ENCODE measurements around the gene ATP7B. TPM values are rescaled to one million over a fixed set of nuclear protein-coding genes. Genes with fewer than 3 reads are reported as not detected.

The ATP7B gene
- total and polyA plus RNA-seq, 2 of the 4 experiments (the other 2 are of a cell fraction) = 2.7 to 2.9 TPM

DNA sequence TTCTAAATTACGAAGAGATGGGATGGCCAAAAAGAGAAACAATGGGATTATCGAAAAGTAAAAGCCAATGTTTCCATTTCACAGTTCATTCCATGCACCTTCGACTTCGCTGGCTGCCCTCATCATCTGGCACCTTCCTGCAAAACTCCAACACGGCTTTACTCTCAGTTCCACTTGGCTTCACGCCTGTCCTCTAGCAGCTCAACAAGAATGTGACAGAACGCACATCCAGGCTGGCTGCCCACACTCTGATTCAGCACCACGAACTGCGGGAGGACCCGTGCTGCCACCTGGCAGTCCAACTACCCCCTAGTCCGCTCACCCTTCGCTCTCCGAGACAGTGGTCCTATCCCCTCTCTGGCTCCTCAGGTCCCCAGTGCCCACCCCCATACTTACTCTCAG lies 11.7 kb downstream of the ATP7B start:
- Histone ChIP-seq H3K9me3 (ENCODE audit: control insufficient read depth, insufficient read depth, low read length) (no peaks in the 10 kb centered on the region), H3K18ac (ENCODE audit: low read depth, low read length) (no peak overlapping the region), H3K9ac (ENCODE audit: low read depth, low read length) (no peak overlapping the region), H2AK5ac (ENCODE audit: low read depth, low read length) (no peak overlapping the region), H3K4me2 (ENCODE audit: low read depth, low read length) (peak overlapping the region; percentile 76), H3K79me1 (ENCODE audit: low read depth in 1 of 2, low read length in 2 of 2) (no peaks in the 10 kb centered on the region), H4K8ac (ENCODE audit: low read depth in 2 of 2, low read length in 2 of 2) (no peak overlapping the region), H3K27ac (ENCODE audit: insufficient read depth, low read length) (no peak overlapping the region), H2BK20ac (ENCODE audit: low read depth, low read length) (no peak overlapping the region), H4K20me1 (ENCODE audit: insufficient read depth, low read length) (peaks cover 5% of the 10 kb centered on the region; the same call in 1 of the 2 replicates), H2AFZ (replicated peaks; ENCODE audit: low read length, poor library complexity) (peak overlapping the region; percentile 27), H3K9me1 (ENCODE audit: insufficient read depth, low read length) (no peaks in the 10 kb centered on the region), H2BK15ac (ENCODE audit: low read depth, low read length) (no peak overlapping the region), H3K23ac (ENCODE audit: low read depth, low read length) (0 out of 2 replicates have a peak overlapping the region, but pooled peaks have one; percentile 45), H2BK5ac (ENCODE audit: low read depth, low read length, poor library complexity, severe bottlenecking) (no peak overlapping the region), H3K14ac (replicated peaks; ENCODE audit: low read depth, low read length) (no peak overlapping the region), H3K4me3 (ENCODE audit: insufficient read depth, low read depth, low read length) (no peak overlapping the region), H3K36me3 (ENCODE audit: control insufficient read depth, insufficient read depth, low read length) (no peaks in the 10 kb centered on the region), H3K27me3 (ENCODE audit: control insufficient read depth, insufficient read depth, low read length) (peaks cover 46% of the 10 kb centered on the region), H4K91ac (ENCODE audit: insufficient read depth, low read depth, low read length) (no peak overlapping the region), H2AK9ac (replicated peaks; ENCODE audit: low read depth, low read length, poor library complexity) (peak overlapping the region; percentile 75), H3K4ac (ENCODE audit: low read depth, low read length) (no peak overlapping the region), H4K5ac (ENCODE audit: low read depth, low read length) (no peak overlapping the region), H2BK120ac (ENCODE audit: low read depth, low read length) (no peak overlapping the region), H3K4me1 (ENCODE audit: control insufficient read depth, insufficient read depth, low read length) (peaks cover 12% of the 10 kb centered on the region), H3K56ac (ENCODE audit: extremely low read depth, insufficient read depth, low read length) (no peak overlapping the region)
- DNase-seq (peak; percentile 25), ATAC-seq (ENCODE audit: low read depth) (peak; percentile 28)
- in situ Hi-C loops (cut with MboI; ENCODE audit: low sequenced_read_pairs) (no loop called here), dilution Hi-C loops (cut with HindIII; ENCODE audit: low sequenced_read_pairs, unreplicated experiment) (no loop called here), intact Hi-C loops (cut with micrococcal nuclease) (no loop called here)
- WGBS, 2 experiments (ENCODE audit: extremely low coverage in 2 of 2, insufficient read length in 1 of 2) = 8% methylated on average over 5 of the region's 13 CpGs; no CpG with 5 or more reads in 1 of the 2 experiments
- ChIA-PET CTCF (interaction anchor here (0.8 kb wide), 1 partner anchor 35 kb away, joined by 3 read pairs; no protein-coding TSS in a partner anchor), POLR2A (ENCODE audit: unreplicated experiment) (no interaction called here)
- no TSS peak for BruUV-seq (replicated peaks)
- TF ChIP-seq NFE2L2 (IDR thresholded peaks at IDR 0.05; ENCODE audit: low read depth, low read length) (no peak), MAZ (IDR thresholded peaks at IDR 0.05; ENCODE audit: borderline replicate concordance, low read depth, low read length) (no peak), FOS (IDR thresholded peaks at IDR 0.05; ENCODE audit: low read depth, low read length) (no peak), RAD21 (IDR thresholded peaks at IDR 0.05; ENCODE audit: low read length) (no peak), POLR2A (IDR thresholded peaks at IDR 0.05; ENCODE audit: low read depth, low read length) (no peak), BHLHE40 (IDR thresholded peaks at IDR 0.05; ENCODE audit: low read depth, low read length) (no peak), CHD1 (IDR thresholded peaks at IDR 0.05; ENCODE audit: low read depth, low read length) (no peak), CEBPB (IDR thresholded peaks at IDR 0.05; ENCODE audit: low read depth, low read length) (no peak), RFX5 (IDR thresholded peaks at IDR 0.05; ENCODE audit: low read depth, low read length) (no peak), SMC3 (IDR thresholded peaks at IDR 0.05; ENCODE audit: low read depth, low read length) (no peak), MAFK (IDR thresholded peaks at IDR 0.05; ENCODE audit: low read depth, low read length) (no peak), RCOR1 (IDR thresholded peaks at IDR 0.05; ENCODE audit: insufficient replicate concordance, low read length) (no peak), MXI1 (IDR thresholded peaks at IDR 0.05; ENCODE audit: borderline replicate concordance, low read depth, low read length) (no peak)
- TF ChIP-seq, protein P1, sequence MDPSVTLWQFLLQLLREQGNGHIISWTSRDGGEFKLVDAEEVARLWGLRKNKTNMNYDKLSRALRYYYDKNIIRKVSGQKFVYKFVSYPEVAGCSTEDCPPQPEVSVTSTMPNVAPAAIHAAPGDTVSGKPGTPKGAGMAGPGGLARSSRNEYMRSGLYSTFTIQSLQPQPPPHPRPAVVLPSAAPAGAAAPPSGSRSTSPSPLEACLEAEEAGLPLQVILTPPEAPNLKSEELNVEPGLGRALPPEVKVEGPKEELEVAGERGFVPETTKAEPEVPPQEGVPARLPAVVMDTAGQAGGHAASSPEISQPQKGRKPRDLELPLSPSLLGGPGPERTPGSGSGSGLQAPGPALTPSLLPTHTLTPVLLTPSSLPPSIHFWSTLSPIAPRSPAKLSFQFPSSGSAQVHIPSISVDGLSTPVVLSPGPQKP (IDR thresholded peaks at IDR 0.05; ENCODE audit: borderline replicate concordance, low read depth, low read length) = no peak
- TF ChIP-seq, protein P2, sequence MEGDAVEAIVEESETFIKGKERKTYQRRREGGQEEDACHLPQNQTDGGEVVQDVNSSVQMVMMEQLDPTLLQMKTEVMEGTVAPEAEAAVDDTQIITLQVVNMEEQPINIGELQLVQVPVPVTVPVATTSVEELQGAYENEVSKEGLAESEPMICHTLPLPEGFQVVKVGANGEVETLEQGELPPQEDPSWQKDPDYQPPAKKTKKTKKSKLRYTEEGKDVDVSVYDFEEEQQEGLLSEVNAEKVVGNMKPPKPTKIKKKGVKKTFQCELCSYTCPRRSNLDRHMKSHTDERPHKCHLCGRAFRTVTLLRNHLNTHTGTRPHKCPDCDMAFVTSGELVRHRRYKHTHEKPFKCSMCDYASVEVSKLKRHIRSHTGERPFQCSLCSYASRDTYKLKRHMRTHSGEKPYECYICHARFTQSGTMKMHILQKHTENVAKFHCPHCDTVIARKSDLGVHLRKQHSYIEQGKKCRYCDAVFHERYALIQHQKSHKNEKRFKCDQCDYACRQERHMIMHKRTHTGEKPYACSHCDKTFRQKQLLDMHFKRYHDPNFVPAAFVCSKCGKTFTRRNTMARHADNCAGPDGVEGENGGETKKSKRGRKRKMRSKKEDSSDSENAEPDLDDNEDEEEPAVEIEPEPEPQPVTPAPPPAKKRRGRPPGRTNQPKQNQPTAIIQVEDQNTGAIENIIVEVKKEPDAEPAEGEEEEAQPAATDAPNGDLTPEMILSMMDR (conservative IDR thresholded peaks at IDR 0.05; ENCODE audit: low read depth, low read length) = no peak
- TF ChIP-seq, protein P3, sequence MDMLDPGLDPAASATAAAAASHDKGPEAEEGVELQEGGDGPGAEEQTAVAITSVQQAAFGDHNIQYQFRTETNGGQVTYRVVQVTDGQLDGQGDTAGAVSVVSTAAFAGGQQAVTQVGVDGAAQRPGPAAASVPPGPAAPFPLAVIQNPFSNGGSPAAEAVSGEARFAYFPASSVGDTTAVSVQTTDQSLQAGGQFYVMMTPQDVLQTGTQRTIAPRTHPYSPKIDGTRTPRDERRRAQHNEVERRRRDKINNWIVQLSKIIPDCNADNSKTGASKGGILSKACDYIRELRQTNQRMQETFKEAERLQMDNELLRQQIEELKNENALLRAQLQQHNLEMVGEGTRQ (IDR thresholded peaks at IDR 0.05; ENCODE audit: low read depth, low read length) = no peak

All from IMR-90 (cell line).